GM19438 (cell line): ENCODE measurements around the gene HOXA13.

Source experiments
- ATAC-seq: cut with Tn5 transposase; IDR thresholded peaks from one replicate; pipeline ENCODE4 v1.9.1; 2021; ENCODE audit warnings: low read depth; ENCODE audit not compliant: unreplicated experiment

The HOXA13 gene

DNA sequence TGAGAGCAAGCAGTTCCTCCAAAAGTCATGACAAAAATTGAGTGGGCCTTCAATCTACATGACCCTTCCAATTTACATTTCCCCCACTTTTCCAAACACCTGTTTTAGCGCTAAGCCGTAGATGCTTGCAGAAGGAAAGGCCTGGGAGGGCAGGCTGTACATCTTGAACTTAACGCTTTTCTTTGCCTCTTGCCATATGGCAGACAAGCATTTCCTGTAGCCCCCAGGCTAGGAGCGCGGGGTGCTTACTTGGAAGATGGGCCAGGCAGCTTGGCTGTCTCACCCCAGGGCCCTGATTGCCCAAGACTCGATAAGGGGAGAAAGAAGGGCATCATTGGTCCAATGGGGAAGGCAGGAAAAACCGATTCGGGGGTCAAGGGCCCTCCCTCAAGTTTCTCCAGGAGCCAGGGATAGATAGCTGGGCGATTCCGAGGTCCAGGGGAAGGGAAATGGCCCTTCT is 27.5 kb downstream of the HOXA13 start:
- ATAC-seq = no peak

DNA sequence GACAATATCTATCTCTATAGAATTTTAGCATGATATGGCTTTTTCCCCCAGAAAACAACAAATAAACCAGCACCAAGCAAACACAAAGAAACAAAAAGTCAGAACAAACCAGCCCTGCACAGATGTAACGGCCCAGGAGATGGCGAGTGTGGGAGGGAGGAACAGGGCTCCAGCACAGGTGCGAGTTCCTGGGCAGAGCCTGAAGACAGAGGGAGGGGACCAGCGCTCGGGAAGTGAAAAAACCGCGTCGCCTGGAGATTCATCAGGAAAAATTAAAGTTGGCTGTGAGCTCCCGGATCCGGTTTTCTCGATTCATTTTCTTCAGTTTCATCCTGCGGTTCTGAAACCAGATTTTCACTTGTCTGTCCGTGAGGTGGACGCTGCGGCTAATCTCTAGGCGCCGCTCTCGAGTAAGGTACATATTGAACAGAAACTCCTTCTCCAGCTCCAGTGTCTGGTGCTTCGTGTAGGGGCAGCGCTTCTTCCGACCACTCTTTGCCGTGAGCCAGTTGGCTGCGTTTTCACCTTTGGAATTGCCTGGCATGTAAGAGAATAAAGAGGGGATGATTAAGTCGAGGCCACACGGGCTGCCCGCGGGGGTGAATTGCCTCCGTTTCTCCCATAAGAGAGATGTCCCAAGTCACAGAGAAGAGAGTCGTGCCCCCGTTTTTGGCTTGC is 28.1 kb downstream of the HOXA13 start:
- ATAC-seq = no peak

DNA sequence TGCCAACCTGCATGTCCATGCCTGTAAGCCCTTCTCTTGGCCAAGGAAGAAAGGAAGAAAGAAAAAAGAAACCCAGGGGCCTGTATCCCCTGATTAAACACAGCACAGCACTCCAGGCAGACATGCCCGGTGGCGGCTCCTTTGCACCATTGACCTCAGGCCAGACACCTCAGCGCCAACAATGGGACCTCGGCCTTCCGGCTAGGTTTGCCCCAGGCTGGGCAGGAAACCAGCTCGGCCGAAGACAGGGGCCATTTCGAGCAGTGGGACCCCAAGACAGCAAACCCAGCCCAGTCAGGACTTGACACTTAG is 28.6 kb downstream of the HOXA13 start:
- no peak for ATAC-seq

DNA sequence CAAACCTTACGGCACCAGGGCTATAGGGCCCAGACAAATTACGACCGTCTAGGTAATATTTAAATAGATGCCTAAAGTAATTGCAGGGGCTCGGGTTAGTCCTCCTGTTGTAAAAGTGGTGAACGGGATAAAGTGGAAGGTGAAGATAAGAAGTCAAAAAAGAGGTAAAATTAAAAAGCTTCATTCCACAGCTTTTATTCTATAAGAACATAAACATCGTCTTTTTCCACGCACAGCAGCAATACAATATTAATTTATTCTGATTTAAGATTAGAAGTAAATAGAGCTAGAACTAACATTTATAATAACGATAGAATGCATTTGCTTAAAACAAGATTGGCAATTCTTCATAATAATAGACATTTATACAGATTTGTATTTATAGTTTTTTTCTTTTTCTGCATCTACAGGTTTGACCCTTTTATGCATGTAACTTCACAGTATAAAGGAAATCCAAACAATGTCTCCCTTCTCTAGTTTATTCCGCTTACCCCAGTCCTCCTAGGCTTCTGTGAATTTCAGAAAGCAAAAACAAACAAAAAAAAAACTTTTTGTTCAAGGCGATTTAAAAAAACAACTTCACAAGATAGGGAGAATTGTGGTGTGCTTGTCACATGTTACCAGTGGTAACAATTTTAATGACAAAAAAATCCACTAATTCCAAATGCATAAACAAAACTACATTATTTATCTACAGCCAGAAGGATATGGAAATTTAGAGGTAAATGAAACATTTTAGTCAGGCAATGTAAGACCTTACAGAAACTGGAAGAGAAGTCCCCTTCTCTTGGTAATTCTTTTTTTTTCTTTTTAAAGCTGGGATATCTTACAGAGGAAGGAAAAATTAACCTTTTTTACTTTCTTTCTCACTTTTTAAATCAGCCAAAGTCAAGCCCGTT is 29.2 kb downstream of the HOXA13 start:
- ATAC-seq = no peak

DNA sequence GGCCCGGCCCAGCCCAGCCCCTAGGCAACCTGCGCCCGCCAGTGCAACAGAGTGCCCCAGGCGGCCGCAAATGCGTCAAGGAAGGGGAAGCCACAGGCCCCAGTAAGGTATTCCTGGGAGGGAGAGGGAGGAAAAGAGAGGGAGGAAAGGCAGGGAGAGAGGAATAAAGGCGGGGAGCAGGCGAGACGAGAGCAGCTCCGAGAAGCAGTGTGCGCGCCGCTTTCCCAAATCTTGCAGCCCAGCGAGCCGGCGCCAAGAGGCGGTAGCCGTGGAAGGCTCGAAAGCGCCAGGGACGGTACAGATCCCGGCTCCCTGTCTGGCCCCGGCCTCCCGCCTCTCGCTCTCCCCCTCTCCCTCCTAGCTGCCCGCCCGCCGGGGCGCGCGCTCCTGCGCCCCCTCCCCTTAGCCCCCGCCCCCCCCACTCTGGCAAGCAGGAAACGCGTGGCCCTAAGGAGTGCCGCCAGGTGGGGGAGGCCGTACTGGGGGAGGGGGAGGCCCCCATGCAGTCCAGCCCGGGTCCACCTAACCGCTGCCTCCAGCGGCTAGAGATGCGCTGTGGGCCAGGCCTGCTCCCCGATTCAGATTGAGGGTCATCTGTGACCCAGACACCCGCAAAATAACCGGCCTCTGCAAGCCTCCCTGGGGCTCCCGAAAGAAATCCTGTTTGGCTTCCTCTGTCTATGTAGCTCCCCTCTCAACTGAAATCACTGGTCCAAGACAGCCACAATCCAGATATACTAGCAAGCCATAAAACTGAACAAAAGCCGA is 30.0 kb downstream of the HOXA13 start:
- ATAC-seq = no peak

DNA sequence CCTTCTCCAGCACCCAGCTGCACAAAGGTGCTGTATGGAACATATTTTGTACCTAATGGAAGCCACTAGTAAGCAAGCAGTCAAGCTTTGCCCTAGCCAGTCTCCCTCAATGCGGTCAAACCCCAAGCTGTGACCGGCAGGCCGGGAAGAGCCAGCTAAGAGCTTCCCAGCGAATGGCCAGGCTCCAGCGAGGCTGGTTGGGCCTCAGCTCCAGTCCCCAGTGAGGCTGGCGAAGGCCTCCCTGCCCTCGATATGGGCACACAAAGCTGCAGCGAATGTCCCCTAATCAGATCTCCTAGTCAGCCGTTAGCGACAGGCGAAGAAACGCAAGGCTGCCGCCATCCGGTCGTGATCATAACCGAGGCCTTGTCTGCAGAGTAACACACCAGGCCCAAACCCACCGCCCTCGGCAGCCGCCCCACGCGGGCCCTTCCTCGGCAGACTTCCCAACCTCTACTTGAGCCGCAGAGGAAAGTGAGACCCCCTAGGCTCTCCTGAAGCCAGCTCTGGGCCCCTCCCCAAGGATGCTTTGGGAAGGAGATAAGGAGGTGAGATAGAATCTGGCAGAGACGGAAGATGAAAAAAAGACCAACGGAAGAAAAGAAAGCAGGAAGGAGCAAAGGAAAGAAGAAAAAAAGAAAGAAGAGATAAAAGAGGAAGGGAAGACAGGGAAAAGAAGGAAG is 31.5 kb downstream of the HOXA13 start:
- ATAC-seq = no peak

DNA sequence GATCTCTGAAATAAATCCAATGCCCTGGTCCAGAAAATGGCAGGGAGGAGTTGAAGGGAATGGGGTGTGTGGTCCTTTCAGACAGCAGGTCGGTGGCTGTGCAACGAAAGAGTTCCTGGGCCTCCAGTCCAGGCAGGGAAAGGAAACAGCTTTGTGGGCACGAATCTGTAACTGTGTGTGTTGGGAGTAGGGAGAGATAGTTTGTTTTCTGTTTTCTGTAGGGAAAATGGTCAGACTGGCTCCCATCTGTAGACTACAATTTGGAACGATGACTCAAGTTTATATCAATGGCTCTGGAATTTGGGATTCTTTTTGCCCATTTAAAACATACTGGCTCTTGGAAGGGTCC is 32.0 kb downstream of the HOXA13 start:
- ATAC-seq = no peak

DNA sequence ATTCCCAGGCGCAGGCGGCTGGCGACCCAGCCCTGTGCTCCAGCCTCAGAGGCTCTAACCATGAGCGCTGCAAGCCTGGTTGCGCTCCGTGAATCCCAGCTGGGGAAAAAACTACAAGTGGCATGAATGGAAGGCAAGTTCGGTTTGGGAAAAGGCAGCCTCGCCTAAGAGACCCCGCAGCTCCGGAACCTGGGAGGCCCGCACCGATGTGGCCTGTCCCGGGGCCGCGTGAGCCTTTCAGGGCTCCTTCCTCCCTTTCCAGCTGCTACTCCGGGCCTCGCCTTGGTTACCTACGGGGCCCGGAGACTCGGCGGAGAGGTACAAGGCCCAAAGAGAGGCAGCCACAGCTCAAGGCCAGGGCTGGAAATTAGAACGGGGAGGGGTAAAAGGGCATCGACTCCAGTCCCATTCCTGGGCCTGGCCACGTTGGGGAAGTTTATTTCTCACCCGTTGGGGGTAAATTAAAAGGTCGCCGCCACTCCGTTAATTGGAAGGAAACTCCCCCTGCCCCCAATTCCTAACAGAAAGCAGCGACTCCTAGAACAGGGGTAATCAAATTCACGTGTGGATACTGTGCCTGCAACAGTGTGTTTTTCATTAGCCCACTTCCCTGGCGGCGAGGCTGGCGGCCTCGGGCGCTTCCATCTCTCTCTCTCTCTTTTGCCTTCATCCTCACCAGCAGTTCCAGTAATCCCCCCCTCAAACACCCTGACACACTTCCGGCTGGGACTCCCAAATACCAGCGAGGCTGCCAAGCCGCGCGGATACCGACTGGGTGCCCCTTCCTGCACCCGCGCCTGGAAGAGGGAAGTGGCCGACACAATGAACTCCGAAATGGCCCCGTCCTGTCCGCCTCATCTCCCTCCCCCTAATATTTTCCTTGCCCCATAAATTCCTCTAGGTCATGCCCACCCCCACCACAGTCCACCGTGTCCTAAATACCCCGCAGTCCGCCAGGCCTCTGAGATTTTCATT is 33.1 kb downstream of the HOXA13 start:
- no peak for ATAC-seq

DNA sequence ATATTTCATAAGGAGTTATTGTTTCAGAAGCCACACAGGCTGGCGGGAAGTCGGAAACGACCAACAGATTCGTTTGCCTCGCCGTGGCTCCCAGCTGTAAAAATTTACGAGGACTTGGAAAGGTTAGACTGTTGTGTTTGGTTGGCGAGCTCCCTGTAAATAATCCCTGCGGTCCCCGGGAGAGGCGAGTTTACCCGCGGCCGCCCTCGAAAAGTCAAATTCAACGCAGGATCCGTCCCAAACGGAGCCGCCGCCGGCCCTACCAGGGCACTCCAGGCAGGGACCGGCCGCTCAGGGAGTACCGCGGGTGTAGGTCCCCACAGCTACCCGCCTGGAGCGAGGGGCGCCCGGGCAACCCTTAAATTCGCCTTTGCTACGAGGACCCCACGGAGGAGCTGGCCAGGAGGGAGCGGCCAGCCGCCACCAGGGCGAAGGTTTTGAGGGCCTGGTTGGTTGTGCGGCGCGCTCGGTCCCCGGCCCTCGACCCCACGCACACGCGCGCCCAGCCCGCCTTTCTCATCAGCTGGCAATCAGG is 33.8 kb downstream of the HOXA13 start:
- no peak for ATAC-seq

DNA sequence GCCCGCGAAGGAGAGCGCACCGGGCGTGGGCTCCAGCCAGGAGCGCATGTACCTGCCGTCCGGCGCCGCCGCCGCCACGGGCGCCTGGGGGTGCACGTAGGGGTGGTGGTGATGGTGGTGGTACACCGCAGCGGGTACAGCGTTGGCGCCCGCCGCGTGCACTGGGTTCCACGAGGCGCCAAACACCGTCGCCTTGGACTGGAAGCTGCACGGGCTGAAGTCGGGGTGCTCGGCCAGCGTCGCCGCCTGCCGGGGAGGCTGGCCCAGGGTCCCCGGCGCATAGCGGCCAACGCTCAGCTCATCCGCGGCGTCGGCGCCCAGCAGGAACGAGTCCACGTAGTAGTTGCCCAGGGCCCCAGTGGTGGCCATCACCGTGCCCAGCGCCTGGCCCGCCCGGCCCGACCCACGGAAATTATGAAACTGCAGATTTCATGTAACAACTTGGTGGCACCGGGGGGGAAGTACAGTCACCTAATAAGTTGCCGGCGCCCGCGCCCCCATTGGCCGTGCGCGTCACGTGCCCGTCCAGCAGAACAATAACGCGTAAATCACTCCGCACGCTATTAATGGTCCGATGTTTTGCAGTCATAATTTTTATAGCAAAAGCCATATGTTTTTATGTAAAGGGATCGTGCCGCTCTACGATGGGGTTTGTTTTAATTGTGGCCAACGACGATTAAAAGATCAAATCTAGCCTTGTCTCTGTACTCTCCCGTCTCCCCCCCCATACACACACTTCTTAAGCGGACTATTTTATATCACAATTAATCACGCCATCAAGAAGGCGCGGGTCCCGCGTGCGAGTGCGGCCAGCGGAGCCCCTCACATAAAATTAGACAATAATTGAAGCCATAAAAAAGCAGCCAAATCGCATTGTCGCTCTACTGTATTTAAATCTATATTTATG is 34.5 kb downstream of the HOXA13 start, which contains the start of gene HOXA9:
Gene HOXA9, minus strand, starts transcription at position 449 of the 907 bp plus-strand sequence. Its CDS starts 80 bp downstream, at position 369.
- no peak for ATAC-seq

DNA sequence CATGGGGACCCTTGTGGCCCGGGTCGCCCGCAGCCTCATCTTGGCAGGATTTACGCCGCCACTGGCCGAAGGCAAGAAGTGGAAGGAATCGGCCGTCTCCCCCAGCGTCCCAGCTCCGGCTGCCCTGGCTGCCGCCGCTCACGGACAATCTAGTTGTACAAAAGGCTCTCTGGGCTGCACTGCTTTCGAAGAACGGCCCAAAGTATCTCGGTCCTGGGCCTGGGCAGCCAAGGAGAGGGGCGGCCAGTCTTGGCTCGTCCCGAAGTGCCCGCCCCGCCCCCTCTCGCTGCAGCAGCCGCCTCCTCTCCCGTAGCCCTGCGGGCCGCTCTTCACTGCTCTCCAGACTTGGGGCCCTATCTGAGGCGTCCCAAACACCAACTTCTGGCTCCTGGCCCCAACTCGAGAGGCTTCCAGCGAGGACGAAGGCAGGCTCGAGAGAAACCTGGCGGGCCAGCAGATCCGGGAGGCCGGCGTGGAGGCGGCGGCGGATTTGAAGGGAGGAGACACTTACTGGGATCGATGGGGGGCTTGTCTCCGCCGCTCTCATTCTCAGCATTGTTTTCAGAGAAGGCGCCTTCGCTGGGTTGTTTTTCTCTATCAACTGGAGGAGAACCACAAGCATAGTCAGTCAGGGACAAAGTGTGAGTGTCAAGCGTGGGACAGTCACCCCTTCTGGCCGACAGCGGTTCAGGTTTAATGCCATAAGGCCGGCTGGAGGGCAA is 35.4 kb downstream of the HOXA13 start:
- no peak for ATAC-seq

DNA sequence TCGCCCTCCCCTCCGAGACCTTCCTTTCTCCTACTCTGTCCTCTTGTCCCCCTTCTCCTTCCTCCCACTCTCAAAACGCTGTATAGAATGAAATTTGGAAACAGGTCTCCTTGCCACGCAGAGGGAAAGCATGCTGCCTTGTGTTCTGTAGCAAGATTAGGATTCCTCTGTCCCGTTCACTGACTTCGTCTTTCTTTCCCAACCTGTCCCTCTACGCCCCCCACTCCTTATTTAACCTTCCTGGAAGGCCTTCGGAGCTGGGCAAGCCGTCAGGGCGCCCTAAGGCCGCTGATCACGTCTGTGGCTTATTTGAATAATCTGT is 35.9 kb downstream of the HOXA13 start:
- no peak for ATAC-seq

DNA sequence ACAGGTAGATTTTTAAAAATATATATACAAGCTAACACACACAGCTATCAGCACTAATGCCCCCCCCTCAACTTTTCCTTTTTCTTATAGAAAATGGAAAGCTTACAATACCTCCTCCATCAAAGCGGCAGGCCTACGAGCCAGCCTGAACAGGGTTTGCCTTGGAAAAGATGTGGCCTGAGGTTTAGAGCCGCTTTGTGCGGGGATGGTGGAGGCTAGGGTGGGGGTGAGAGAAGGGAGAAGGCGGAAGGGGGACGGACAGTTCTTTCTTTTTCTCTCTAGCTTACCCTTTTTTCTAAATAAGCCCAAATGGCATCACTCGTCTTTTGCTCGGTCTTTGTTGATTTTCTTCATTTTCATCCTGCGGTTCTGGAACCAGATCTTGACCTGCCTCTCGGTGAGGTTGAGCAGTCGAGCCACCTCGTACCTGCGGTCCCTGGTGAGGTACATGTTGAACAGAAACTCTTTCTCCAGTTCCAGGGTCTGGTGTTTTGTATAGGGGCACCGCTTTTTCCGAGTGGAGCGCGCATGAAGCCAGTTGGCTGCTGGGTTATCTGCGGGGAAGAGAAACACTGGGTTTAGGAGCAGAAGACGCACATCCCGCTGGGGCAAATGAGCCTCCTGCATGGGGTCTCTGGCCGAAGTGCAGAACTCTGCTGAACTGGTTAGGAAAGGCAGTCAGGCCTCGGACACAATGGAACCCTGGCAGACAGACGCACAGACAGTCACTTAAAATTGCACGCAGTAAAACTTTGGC is 36.4 kb downstream of the HOXA13 start:
- ATAC-seq = no peak

DNA sequence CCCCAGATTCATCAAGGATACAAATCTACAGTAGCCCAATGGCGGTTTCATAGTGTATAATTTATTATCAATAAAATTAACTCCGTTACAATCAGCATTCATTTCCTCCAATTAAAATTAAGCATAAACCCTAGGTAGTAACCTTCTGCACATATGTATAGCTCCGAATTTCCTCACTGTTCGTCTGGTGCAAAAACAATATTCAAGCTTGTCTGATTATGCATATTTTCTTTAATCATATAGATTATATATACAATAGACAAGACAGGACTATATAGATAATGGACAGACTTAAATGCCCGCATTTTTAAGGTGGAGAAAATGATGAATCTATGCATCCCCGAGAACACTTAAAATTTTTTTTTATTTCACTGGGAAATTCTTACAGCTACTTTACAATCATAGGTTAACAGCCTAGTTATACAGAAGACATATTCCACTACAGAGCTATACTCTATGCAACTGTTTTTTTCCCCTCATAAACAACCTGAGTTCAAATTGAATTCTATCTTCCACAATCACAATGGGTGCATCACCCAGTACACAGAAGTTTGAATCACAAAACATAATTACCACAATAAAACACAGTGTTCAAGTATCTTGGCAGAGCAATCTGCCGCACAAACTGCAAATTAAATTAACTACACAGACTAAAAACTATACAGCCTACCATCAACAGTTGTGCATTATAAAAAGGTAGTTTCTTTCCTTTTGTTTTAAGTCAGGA is 37.2 kb downstream of the HOXA13 start:
- no peak for ATAC-seq

DNA sequence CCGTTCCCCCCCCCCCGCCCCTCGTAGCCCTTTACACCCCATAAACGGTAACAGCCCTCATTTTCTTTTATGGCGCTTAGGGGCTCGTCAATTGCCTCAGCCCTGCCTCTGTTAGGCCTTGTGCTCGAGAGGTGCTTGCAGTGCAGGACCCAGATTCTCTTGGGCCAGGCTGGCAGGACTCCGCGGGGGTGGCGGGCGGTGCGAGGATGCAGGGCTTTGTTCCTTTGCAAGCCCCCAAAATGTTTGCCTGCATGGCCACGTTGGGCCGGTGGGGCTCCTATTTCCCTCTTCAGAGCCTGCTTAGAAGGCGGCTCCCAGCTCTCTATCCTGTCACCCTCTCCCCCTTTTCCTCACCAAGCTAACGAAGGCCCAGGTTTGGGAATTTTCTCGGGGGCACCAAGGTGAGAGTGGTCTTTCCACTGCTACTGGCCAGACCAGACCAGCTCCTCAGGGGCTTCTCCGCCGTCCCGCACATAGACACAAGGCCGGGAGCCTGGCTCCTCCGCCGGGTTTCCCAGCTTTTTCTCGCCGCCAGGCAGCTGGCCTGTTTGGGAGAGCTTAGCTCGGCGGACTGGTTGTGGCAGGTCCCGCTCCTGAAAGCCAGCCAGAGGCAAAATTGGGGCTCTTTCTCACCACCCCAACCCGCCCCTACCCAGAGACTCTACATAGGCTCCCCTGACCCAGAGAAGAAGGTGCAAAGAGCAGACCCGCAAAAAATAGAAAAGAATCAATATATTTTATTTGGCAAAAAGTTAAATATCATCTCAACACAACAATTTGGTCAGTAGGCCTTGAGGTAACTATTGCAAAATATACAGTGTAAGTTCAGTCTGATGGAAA is 38.0 kb downstream of the HOXA13 start:
- no peak for ATAC-seq
